WTC11 (cell line): Measurements from ENCODE around the gene MIA2.

Experiments
- CTCF ChIP-seq: fragments of 200-600 bp; IDR thresholded peaks from 2 replicates; pipeline ENCODE4 v1.8.0; 2022; ENCODE audit warnings: antibody characterized with exemption
- IRF2 ChIP-seq: sonication (generic); formaldehyde crosslinking; IDR thresholded peaks from 2 replicates; pipeline ENCODE4 v1.8.0; 2022; ENCODE audit warnings: low read depth, missing genetic modification reagents, borderline replicate concordance

- TF ChIP-seq CTCF, result no peak
- no peak for TF ChIP-seq IRF2 (CRISPR knock-in tag)
Measured at GRCh38 chr14:39320318-39320717, 86.6 kb downstream of the MIA2 start.
